Natural killer cell (primary cell): Measurements from ENCODE around the gene NR2C2. TPM values are rescaled to one million over a fixed set of nuclear protein-coding genes. Genes with fewer than 3 reads are reported as not detected.

ENCODE experiments used
- ATAC-seq, 3 donors: fragments of 150-1000 bp in 2 of 3; fragments of 200-7000 bp in 1 of 3; cut with Tn5 transposase; 1 replicate in 1 of 3; 2 replicates in 2 of 3; pipeline ENCODE4 v1.10.0; 2021; ENCODE audit warnings: mild to moderate bottlenecking in 2 of 3, moderate library complexity in 2 of 3
- DNase-seq, 2 donors: peaks; one replicate each; pipeline versions ENCODE4 v3.0.0 to v3.0.0-alpha.2; 2013 to 2021; ENCODE audit warnings: mixed read lengths in 1 of 2
- H3K27ac ChIP-seq: one replicate; pipeline ENCODE4 v1.5.1; 2013; ENCODE audit warnings: mild to moderate bottlenecking, low read length
- H3K27me3 ChIP-seq: one replicate; pipeline ENCODE4 v1.6.1; 2013; ENCODE audit warnings: low read length; ENCODE audit not compliant: control insufficient read depth, insufficient read depth
- H3K36me3 ChIP-seq: one replicate; pipeline ENCODE4 v1.6.1; 2013; ENCODE audit warnings: low read length; ENCODE audit not compliant: control insufficient read depth, insufficient read depth
- H3K4me1 ChIP-seq: one replicate; pipeline ENCODE4 v1.6.1; 2013; ENCODE audit warnings: low read length; ENCODE audit not compliant: control insufficient read depth, insufficient read depth
- H3K4me3 ChIP-seq: one replicate; pipeline ENCODE4 v1.5.1; 2013; ENCODE audit warnings: low read length
- H3K9me3 ChIP-seq: one replicate; pipeline ENCODE4 v1.6.1; 2013; ENCODE audit warnings: low read length; ENCODE audit not compliant: control insufficient read depth, insufficient read depth
- H3K27ac Mint-ChIP-seq, 2 donors: one replicate each; pipeline ENCODE4 v1.8.0; 2022; ENCODE audit warnings: mild to moderate bottlenecking in 2 of 2, mixed read lengths in 2 of 2, moderate library complexity in 1 of 2
- H3K27me3 Mint-ChIP-seq, 2 donors: one replicate each; pipeline ENCODE4 v1.8.0; 2022; ENCODE audit warnings: low read depth in 2 of 2, mixed read lengths in 2 of 2
- H3K36me3 Mint-ChIP-seq: one replicate; pipeline ENCODE4 v1.8.0; 2022; ENCODE audit warnings: mixed read lengths
- H3K4me1 Mint-ChIP-seq, 2 donors: one replicate each; pipeline ENCODE4 v1.8.0; 2022; ENCODE audit warnings: mixed read lengths in 2 of 2
- H3K4me3 Mint-ChIP-seq: one replicate; pipeline ENCODE4 v1.8.0; 2022; ENCODE audit warnings: mild to moderate bottlenecking, moderate library complexity, mixed read lengths
- H3K9me3 Mint-ChIP-seq, 2 donors: one replicate each; pipeline ENCODE4 v1.8.0; 2022; ENCODE audit warnings: mixed read lengths in 2 of 2
- CTCF ChIP-seq: fragments of 200-600 bp; IDR thresholded peaks from one replicate; pipeline ENCODE4 v1.8.0; 2022; ENCODE audit warnings: antibody characterized with exemption
- WGBS: methylation state at CpG from one replicate; pipeline ENCODE4 v1.1.7; 2013; ENCODE audit warnings: missing lambda C conversion rate; ENCODE audit not compliant: insufficient coverage; 5-methylcytosine and 5-hydroxymethylcytosine counted together
- intact Hi-C: fragments of 100-400 bp; cut with micrococcal nuclease; formaldehyde crosslinking; loops from one replicate; pipeline ENCODE4 v1.14.2; 2022
- total RNA-seq, 4 donors: library from RNA; stranded (reverse); fragments of 120-200 nt in 1 of 4; gene quantifications; one replicate each; pipeline versions ENCODE4 v1.2.3 to v1.2.4, GENCODE V29; 2013 to 2022

NR2C2 gene
- total RNA-seq, 3 donors from 2014 or later (not counting 1 experiment from before 2014, with no cell fraction given) = 70.4 to 94.3 (median 81.6) TPM

DNA sequence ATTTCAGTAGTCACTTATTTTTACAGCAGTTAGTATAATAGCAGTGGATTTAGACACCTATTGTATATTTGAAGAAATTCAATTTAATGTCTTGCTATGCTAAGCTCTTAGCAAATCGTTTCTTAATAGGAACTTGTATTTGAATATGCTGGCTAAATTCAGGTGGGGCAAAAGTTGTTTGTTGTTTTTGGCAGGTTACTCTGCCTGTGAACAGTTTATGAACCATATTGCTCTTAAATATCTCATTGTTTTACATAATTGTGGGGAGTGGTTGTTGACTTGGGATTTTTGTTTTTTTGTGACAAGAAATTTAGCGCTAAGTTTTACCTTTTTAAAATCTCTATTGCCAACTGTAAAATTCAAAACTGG is 43.4 kb downstream of the NR2C2 start:
- intact Hi-C loops = no loop called here
- no peak overlapping the region for H3K4me3 Mint-ChIP-seq
- H3K27me3 ChIP-seq = no peaks in the 10 kb centered on the region
- H3K36me3 ChIP-seq = no peaks in the 10 kb centered on the region
- DNase-seq (no peak), ATAC-seq (no peak)
- H3K4me3 ChIP-seq = no peak overlapping the region
- H3K9me3 Mint-ChIP-seq = no peaks in the 10 kb centered on the region
- peaks cover 6% of the 10 kb centered on the region for H3K4me1 ChIP-seq
- H3K27me3 Mint-ChIP-seq = no peaks in the 10 kb centered on the region
- H3K4me1 Mint-ChIP-seq = peaks cover 54 to 59% of the 10 kb centered on the region in 2 donors
- H3K27ac ChIP-seq = no peak overlapping the region
- 67% methylated on average over 1 of the region's 2 CpGs for WGBS
- no peaks in the 10 kb centered on the region for H3K9me3 ChIP-seq
- H3K36me3 Mint-ChIP-seq = no peaks in the 10 kb centered on the region
- peak overlapping the region; percentile 10 to 27 for H3K27ac Mint-ChIP-seq
- TF ChIP-seq CTCF = no peak

GRCh38 chr3:14991151-14991742 is 43.9 kb downstream of the NR2C2 start:
- H3K36me3 ChIP-seq = no peaks in the 10 kb centered on the region
- no CpG with 5 or more reads among the region's 1 CpG for WGBS
- intact Hi-C loops = no loop called here
- no peak for ATAC-seq
- no peak overlapping the region for H3K4me3 ChIP-seq
- Mint-ChIP-seq H3K27ac (peak overlapping the region; percentile 10 to 27), H3K4me1 (peaks cover 54 to 61% of the 10 kb centered on the region in 2 donors), H3K9me3 (no peaks in the 10 kb centered on the region), H3K36me3 (no peaks in the 10 kb centered on the region), H3K27me3 (no peaks in the 10 kb centered on the region), H3K4me3 (no peak overlapping the region)
- no peaks in the 10 kb centered on the region for H3K27me3 ChIP-seq
- TF ChIP-seq CTCF = no peak
- no peaks in the 10 kb centered on the region for H3K9me3 ChIP-seq
- DNase-seq = no peak
- H3K4me1 ChIP-seq = peaks cover 6% of the 10 kb centered on the region
- no peak overlapping the region for H3K27ac ChIP-seq

- TF ChIP-seq CTCF = no peak
- DNase-seq (no peak), ATAC-seq (no peak)
- Histone ChIP-seq H3K27me3 (no peaks in the 10 kb centered on the region), H3K4me1 (peaks cover 6% of the 10 kb centered on the region), H3K27ac (no peak overlapping the region), H3K4me3 (no peak overlapping the region), H3K36me3 (no peaks in the 10 kb centered on the region), H3K9me3 (no peaks in the 10 kb centered on the region)
- H3K36me3 Mint-ChIP-seq = no peaks in the 10 kb centered on the region
- no peaks in the 10 kb centered on the region for H3K27me3 Mint-ChIP-seq
- H3K9me3 Mint-ChIP-seq = no peaks in the 10 kb centered on the region
- intact Hi-C loops = no loop called here
- peak overlapping the region; percentile 10 to 27 for H3K27ac Mint-ChIP-seq
- H3K4me3 Mint-ChIP-seq = no peak overlapping the region
- WGBS = 99% methylated on average over 6 of the region's 7 CpGs
- H3K4me1 Mint-ChIP-seq = peaks cover 47 to 56% of the 10 kb centered on the region in 2 donors
Measured at GRCh38 chr3:14991818-14992612, 44.6 kb downstream of the NR2C2 start.
